B cell (primary cell): Measurements from ENCODE around the gene KRTAP12-2. TPM values are rescaled to one million over a fixed set of nuclear protein-coding genes. Genes with fewer than 3 reads are reported as not detected.

ENCODE experiments used
- ATAC-seq: fragments of 200-7000 bp; cut with Tn5 transposase; one replicate; pipeline ENCODE4 v1.10.0; 2021; ENCODE audit warnings: low read depth, mild to moderate bottlenecking, moderate number of reproducible peaks, moderate library complexity
- CTCF ChIA-PET: fragments of 350-600 bp; sonication (Branson Sonifier 250); formaldehyde crosslinking; loops from one replicate; lab custom pipeline; 2021; ENCODE audit warnings: antibody characterized with exemption, inconsistent platforms; lab: Charles Lee
- POLR2A ChIA-PET: fragments of 350-600 bp; sonication (Branson Sonifier 250); formaldehyde crosslinking; loops from one replicate; lab custom pipeline; 2021; ENCODE audit warnings: antibody characterized with exemption; lab: Charles Lee
- DNase-seq: peaks from one replicate; pipeline ENCODE4 v3.0.0; 2013
- H2AFZ ChIP-seq: 2 replicates; pipeline ENCODE4 v1.6.1; 2012; ENCODE audit warnings: mild to moderate bottlenecking, low read depth, low read length; ENCODE audit not compliant: insufficient read depth, poor library complexity, severe bottlenecking
- H3K27ac ChIP-seq, 2 donors: 1 replicate in 1 of 2; 2 replicates in 1 of 2; pipeline ENCODE4 v1.5.1; 2012 to 2013; ENCODE audit warnings: low read length in 2 of 2, mild to moderate bottlenecking in 2 of 2, moderate library complexity in 1 of 2
- H3K27me3 ChIP-seq, 4 experiments: fragments of 200-600 bp in 1 of 4; sonication (generic) in 1 of 4; replicated peaks in 1 of 4; 1 replicate in 2 of 4; 2 replicates in 2 of 4; pipeline versions ENCODE4 v1.6.1 to v1.7.0; 2013 to 2016; ENCODE audit warnings: low read length in 3 of 4, mild to moderate bottlenecking in 2 of 4, mixed read lengths in 1 of 4, moderate library complexity in 1 of 4; ENCODE audit not compliant: insufficient read depth in 4 of 4, control insufficient read depth in 3 of 4; ENCODE audit errors: control extremely low read depth in 1 of 4
- H3K36me3 ChIP-seq, 2 experiments: replicated peaks in 1 of 2; 1 replicate in 1 of 2; 2 replicates in 1 of 2; pipeline versions ENCODE4 v1.6.1 to v1.7.1; 2013; ENCODE audit warnings: low read length in 1 of 2; ENCODE audit not compliant: insufficient read depth in 2 of 2, control insufficient read depth in 1 of 2; ENCODE audit errors: control extremely low read depth in 1 of 2, extremely low read depth in 1 of 2
- H3K4me1 ChIP-seq, 2 donors: fragments of 200-600 bp in 1 of 2; sonication (generic) in 1 of 2; 1 replicate in 1 of 2; 2 replicates in 1 of 2; pipeline versions ENCODE4 v1.5.1 to v1.6.1; 2013 to 2017; ENCODE audit warnings: low read length in 2 of 2; ENCODE audit not compliant: control insufficient read depth in 2 of 2, insufficient read depth in 2 of 2
- H3K4me2 ChIP-seq: replicated peaks from 2 replicates; pipeline ENCODE3; 2012; ENCODE audit warnings: mild to moderate bottlenecking, low read depth, low read length; ENCODE audit not compliant: poor library complexity, severe bottlenecking
- H3K4me3 ChIP-seq, 5 experiments: fragments of 200-600 bp in 1 of 5; sonication (generic) in 1 of 5; 1 replicate in 3 of 5; 2 replicates in 2 of 5; pipeline versions ENCODE4 v1.5.1 to v1.7.0; 2011 to 2016; ENCODE audit warnings: low read length in 4 of 5, mild to moderate bottlenecking in 4 of 5, low read depth in 2 of 5, control low read depth in 1 of 5, moderate library complexity in 1 of 5; ENCODE audit not compliant: insufficient read depth in 1 of 5; ENCODE audit errors: control extremely low read depth in 1 of 5, extremely low read depth in 1 of 5
- H3K79me2 ChIP-seq: fragments of 200-600 bp; sonication (generic); one replicate; pipeline ENCODE4 v1.6.0; 2016; ENCODE audit warnings: low read length; ENCODE audit not compliant: control insufficient read depth, insufficient read depth
- H3K9ac ChIP-seq: fragments of 200-600 bp; sonication (generic); 2 replicates; pipeline ENCODE4 v1.6.1; 2017; ENCODE audit warnings: mild to moderate bottlenecking, low read length, moderate library complexity
- H3K9me3 ChIP-seq, 3 donors: one replicate each; pipeline versions ENCODE4 v1.6.1 to v1.7.1; 2013; ENCODE audit warnings: low read length in 2 of 3; ENCODE audit not compliant: control insufficient read depth in 2 of 3, insufficient read depth in 1 of 3; ENCODE audit errors: control extremely low read depth in 1 of 3
- H4K20me1 ChIP-seq: 2 replicates; pipeline ENCODE4 v1.6.0; 2012; ENCODE audit warnings: mild to moderate bottlenecking, low read length; ENCODE audit not compliant: insufficient read depth, control insufficient read depth, poor library complexity, severe bottlenecking
- H3K27ac Mint-ChIP-seq: one replicate; pipeline ENCODE4 v1.8.0; 2021; ENCODE audit warnings: mixed read lengths
- H3K27me3 Mint-ChIP-seq: one replicate; pipeline ENCODE4 v1.8.0; 2021; ENCODE audit warnings: mixed read lengths
- H3K4me1 Mint-ChIP-seq: one replicate; pipeline ENCODE4 v1.8.0; 2021; ENCODE audit warnings: mixed read lengths
- H3K4me3 Mint-ChIP-seq: one replicate; pipeline ENCODE4 v1.8.0; 2021; ENCODE audit warnings: mixed read lengths
- H3K9me3 Mint-ChIP-seq: one replicate; pipeline ENCODE4 v1.8.0; 2022; ENCODE audit warnings: mixed read lengths; ENCODE audit not compliant: insufficient read depth
- EZH2 ChIP-seq: IDR thresholded peaks from 2 replicates; pipeline ENCODE4 v1.6.1; 2012; ENCODE audit warnings: borderline replicate concordance, low read depth, mild to moderate bottlenecking, moderate library complexity, low read length; ENCODE audit not compliant: insufficient read depth, poor library complexity, severe bottlenecking
- whole genome bisulfite sequencing: methylation state at CpG from one replicate; pipeline ENCODE4 v1.1.5; 2013; ENCODE audit warnings: missing lambda C conversion rate; ENCODE audit not compliant: insufficient coverage; 5-methylcytosine and 5-hydroxymethylcytosine counted together
- intact Hi-C: fragments of 100-400 bp; cut with micrococcal nuclease; formaldehyde crosslinking; loops from one replicate; pipeline ENCODE4 v1.10.0; 2022
- polyA plus RNA-seq: library from polyadenylated mRNA; depleted of rRNA; stranded (reverse); fragments of >200 nt; gene quantifications from 2 replicates; pipeline ENCODE4 v1.2.3, GENCODE V29; 2012
- total RNA-seq, 2 donors: library from RNA; stranded (reverse); fragments of 120-200 nt in 1 of 2; gene quantifications; 1 replicate in 1 of 2; 2 replicates in 1 of 2; pipeline versions ENCODE4 v1.2.3 to v1.2.4, GENCODE V29; 2013 to 2022
- TF ChIP-seq, protein P1 (sequence below): fragments of 200-600 bp; IDR thresholded peaks from one replicate; pipeline ENCODE4 v1.8.0; 2022; ENCODE audit warnings: antibody characterized with exemption, mild to moderate bottlenecking

Gene KRTAP12-2
- total and polyA plus RNA-seq, 2 donors (not counting 1 experiment from before 2014, with no cell fraction given), result not detected

DNA sequence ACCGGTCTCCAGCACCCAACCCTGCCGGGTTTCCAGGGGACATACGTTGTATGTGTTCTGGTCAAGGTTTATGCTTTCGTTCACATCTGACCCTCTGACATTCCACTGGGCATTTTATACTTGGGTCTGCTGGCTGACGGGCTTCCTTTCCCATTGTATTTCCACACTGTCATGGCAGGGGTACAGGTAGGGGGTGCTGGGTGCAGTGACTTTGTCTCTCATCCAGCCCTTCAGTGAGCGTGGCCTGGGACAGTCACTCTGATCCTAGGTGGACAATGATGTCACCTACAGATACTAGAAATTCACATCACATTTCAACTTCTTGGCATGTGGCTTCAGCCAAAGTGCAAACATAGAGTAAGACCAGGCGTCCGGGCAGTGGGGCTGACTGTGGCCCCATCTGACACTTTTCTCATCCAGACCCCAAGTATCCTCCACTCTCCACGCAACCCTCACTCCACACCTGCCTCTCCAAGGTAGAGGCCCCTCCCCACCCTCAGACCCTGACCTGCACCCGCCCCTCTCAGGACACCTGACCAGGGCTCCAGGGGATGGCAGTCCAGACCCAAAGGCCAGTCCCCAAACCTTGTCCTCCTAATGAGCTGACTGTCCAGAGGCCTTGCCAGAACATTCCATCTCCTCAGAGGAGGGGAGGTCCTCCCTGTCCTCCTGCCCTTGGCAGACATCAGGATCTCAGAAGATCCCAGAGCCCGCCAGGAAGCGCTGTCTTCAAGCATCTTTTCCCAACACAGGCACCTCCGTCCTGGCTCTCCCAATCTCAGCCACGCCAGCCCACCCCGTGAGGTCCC, 30.3 kb downstream of the KRTAP12-2 start:
- intact Hi-C loops, result no loop called here
- H4K20me1 ChIP-seq, result no peaks in the 10 kb centered on the region
- H2AFZ ChIP-seq, result no peak overlapping the region
- no peaks in the 10 kb centered on the region for H3K36me3 ChIP-seq
- DNase-seq (no peak), ATAC-seq (no peak)
- H3K4me2 ChIP-seq, result no peak overlapping the region
- Mint-ChIP-seq H3K27ac (no peak overlapping the region), H3K4me3 (no peak overlapping the region), H3K4me1 (no peaks in the 10 kb centered on the region), H3K27me3 (peaks cover 29% of the 10 kb centered on the region), H3K9me3 (peaks cover 12% of the 10 kb centered on the region)
- ChIA-PET CTCF (no interaction called here), POLR2A (no interaction called here)
- 91% methylated on average over 10 of the region's 15 CpGs for WGBS
- no peak overlapping the region for H3K4me3 ChIP-seq
- peaks cover 0 to 18% (median 0%) of the 10 kb centered on the region in 4 experiments for H3K27me3 ChIP-seq
- no peak overlapping the region for H3K9ac ChIP-seq
- no peaks in the 10 kb centered on the region for H3K4me1 ChIP-seq
- no peak overlapping the region for H3K27ac ChIP-seq
- H3K9me3 ChIP-seq, result peaks cover 0 to 29% (median 18%) of the 10 kb centered on the region in 3 donors
- no peaks in the 10 kb centered on the region for H3K79me2 ChIP-seq
- no peak for TF ChIP-seq EZH2
- TF ChIP-seq, protein P1, sequence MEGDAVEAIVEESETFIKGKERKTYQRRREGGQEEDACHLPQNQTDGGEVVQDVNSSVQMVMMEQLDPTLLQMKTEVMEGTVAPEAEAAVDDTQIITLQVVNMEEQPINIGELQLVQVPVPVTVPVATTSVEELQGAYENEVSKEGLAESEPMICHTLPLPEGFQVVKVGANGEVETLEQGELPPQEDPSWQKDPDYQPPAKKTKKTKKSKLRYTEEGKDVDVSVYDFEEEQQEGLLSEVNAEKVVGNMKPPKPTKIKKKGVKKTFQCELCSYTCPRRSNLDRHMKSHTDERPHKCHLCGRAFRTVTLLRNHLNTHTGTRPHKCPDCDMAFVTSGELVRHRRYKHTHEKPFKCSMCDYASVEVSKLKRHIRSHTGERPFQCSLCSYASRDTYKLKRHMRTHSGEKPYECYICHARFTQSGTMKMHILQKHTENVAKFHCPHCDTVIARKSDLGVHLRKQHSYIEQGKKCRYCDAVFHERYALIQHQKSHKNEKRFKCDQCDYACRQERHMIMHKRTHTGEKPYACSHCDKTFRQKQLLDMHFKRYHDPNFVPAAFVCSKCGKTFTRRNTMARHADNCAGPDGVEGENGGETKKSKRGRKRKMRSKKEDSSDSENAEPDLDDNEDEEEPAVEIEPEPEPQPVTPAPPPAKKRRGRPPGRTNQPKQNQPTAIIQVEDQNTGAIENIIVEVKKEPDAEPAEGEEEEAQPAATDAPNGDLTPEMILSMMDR, result no peak

DNA sequence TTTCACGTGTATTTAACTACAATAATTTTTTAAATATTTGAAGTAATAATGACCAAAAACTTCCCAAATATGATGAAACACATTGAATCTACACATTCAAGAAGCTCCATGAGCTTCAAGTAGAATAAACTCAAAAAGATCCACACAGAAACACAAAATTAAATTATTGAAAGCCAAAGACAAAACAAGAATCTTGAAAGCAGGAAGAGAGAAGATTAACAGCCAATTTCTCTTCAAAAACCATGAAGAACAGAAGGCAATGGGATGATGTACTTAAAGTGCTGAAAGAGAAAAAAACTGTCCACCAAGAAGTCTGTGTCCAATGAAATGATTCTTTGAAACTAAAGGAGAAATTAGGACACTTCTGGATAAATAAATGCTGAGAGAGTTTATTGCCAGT, 34.7 kb downstream of the KRTAP12-2 start:
- ATAC-seq (no peak), DNase-seq (no peak)
- H3K9me3 Mint-ChIP-seq, result peaks cover 19% of the 10 kb centered on the region
- ChIA-PET CTCF (no interaction called here), POLR2A (no interaction called here)
- intact Hi-C loops, result no loop called here
- Histone ChIP-seq H3K4me1 (peaks cover 2 to 3% of the 10 kb centered on the region in 2 donors), H3K36me3 (no peaks in the 10 kb centered on the region), H3K79me2 (no peaks in the 10 kb centered on the region), H3K9ac (no peak overlapping the region), H3K4me2 (no peak overlapping the region), H3K4me3 (no peak overlapping the region), H3K27ac (no peak overlapping the region), H2AFZ (no peak overlapping the region), H3K9me3 (peaks cover 0 to 38% (median 22%) of the 10 kb centered on the region in 3 donors), H3K27me3 (peaks cover 0 to 7% (median 0%) of the 10 kb centered on the region in 4 experiments), H4K20me1 (no peaks in the 10 kb centered on the region)
- TF ChIP-seq EZH2, result no peak
- TF ChIP-seq, protein P1, result no peak
- peaks cover 4% of the 10 kb centered on the region for H3K4me1 Mint-ChIP-seq
- WGBS, result no CpG with 5 or more reads among the region's 1 CpG
- no peak overlapping the region for H3K4me3 Mint-ChIP-seq
- H3K27ac Mint-ChIP-seq, result no peak overlapping the region
- peaks cover 21% of the 10 kb centered on the region for H3K27me3 Mint-ChIP-seq
